Measurements from ENCODE around the gene GNG13.
"Not testable (repeated sequence)": the region's sequence is repeated elsewhere in the genome, so short reads cannot be mapped to it uniquely, and the experiment has no call there.

Gene GNG13

GRCh38 chr16:820748-821147 is 20.2 kb upstream of the GNG13 start:
- Histone ChIP-seq H3K27ac (replicated peaks) (no peak overlapping the region), H3K4me3 (replicated peaks; ENCODE audit: insufficient read depth, low read length) (no peak overlapping the region), H3K27me3 (ENCODE audit: insufficient read depth, poor library complexity, severe bottlenecking) (peaks cover 12% of the 10 kb centered on the region)
- TF ChIP-seq POLR2AphosphoS5 (IDR thresholded peaks at IDR 0.05; ENCODE audit: low read depth) (no peak), REST (IDR thresholded peaks at IDR 0.05; ENCODE audit: insufficient replicate concordance, low read depth) (no peak), GABPA (IDR thresholded peaks at IDR 0.05; ENCODE audit: low read depth) (no peak), SPI1 (IDR thresholded peaks at IDR 0.05; ENCODE audit: borderline replicate concordance, low read depth) (no peak)
- TF ChIP-seq, protein P1, sequence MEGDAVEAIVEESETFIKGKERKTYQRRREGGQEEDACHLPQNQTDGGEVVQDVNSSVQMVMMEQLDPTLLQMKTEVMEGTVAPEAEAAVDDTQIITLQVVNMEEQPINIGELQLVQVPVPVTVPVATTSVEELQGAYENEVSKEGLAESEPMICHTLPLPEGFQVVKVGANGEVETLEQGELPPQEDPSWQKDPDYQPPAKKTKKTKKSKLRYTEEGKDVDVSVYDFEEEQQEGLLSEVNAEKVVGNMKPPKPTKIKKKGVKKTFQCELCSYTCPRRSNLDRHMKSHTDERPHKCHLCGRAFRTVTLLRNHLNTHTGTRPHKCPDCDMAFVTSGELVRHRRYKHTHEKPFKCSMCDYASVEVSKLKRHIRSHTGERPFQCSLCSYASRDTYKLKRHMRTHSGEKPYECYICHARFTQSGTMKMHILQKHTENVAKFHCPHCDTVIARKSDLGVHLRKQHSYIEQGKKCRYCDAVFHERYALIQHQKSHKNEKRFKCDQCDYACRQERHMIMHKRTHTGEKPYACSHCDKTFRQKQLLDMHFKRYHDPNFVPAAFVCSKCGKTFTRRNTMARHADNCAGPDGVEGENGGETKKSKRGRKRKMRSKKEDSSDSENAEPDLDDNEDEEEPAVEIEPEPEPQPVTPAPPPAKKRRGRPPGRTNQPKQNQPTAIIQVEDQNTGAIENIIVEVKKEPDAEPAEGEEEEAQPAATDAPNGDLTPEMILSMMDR (IDR thresholded peaks at IDR 0.05; ENCODE audit: insufficient read depth, low read length) = no peak
- no peak for DNase-seq (ENCODE audit: low read depth in 1 of 2, low spot score in 1 of 2)

DNA sequence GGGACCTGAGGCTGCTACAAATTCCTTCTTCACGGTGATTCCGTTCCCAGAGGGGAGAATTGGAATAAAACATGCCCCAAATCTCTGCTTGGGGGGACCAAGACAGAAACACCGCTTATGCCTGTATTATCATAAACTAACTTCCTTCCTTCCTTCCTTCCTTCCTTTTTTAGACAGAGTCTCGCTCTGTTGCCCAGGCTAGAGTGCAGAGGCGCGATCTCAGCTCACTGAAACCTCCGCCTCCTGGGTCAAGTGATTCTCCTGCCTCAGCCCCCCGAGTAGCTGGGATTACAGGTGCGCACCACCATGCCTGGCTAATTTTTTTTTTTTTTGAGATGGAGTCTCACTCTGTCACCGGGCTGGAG is 19.5 kb upstream of the GNG13 start:
- H3K27ac ChIP-seq (replicated peaks); DNase-seq (ENCODE audit: low read depth in 1 of 2, low spot score in 1 of 2); H3K4me3 ChIP-seq (replicated peaks; ENCODE audit: insufficient read depth, low read length): not testable (repeated sequence)
- H3K27me3 ChIP-seq (ENCODE audit: insufficient read depth, poor library complexity, severe bottlenecking) = peaks cover 12% of the 10 kb centered on the region

GRCh38 chr16:819336-820043 is 19.0 kb upstream of the GNG13 start:
- no peak for DNase-seq (ENCODE audit: low read depth in 1 of 2, low spot score in 1 of 2)
- Histone ChIP-seq H3K4me3 (replicated peaks; ENCODE audit: insufficient read depth, low read length) (no peak overlapping the region), H3K27ac (replicated peaks) (no peak overlapping the region), H3K27me3 (ENCODE audit: insufficient read depth, poor library complexity, severe bottlenecking) (peaks cover 12% of the 10 kb centered on the region)
- TF ChIP-seq, protein P1 (IDR thresholded peaks at IDR 0.05; ENCODE audit: insufficient read depth, low read length) = no peak
- no peak for TF ChIP-seq SPI1 (IDR thresholded peaks at IDR 0.05; ENCODE audit: borderline replicate concordance, low read depth)
- no peak for TF ChIP-seq GABPA (IDR thresholded peaks at IDR 0.05; ENCODE audit: low read depth)
- no peak for TF ChIP-seq POLR2AphosphoS5 (IDR thresholded peaks at IDR 0.05; ENCODE audit: low read depth)
- TF ChIP-seq REST (IDR thresholded peaks at IDR 0.05; ENCODE audit: insufficient replicate concordance, low read depth) = no peak

GRCh38 chr16:818592-818991 is 18.1 kb upstream of the GNG13 start:
- DNase-seq (ENCODE audit: low read depth in 1 of 2, low spot score in 1 of 2) = no peak
- Histone ChIP-seq H3K27me3 (ENCODE audit: insufficient read depth, poor library complexity, severe bottlenecking) (peaks cover 14% of the 10 kb centered on the region), H3K27ac (replicated peaks) (no peak overlapping the region), H3K4me3 (replicated peaks; ENCODE audit: insufficient read depth, low read length) (no peak overlapping the region)
- TF ChIP-seq REST (IDR thresholded peaks at IDR 0.05; ENCODE audit: insufficient replicate concordance, low read depth) (no peak), GABPA (IDR thresholded peaks at IDR 0.05; ENCODE audit: low read depth) (no peak), SPI1 (IDR thresholded peaks at IDR 0.05; ENCODE audit: borderline replicate concordance, low read depth) (no peak)
- TF ChIP-seq, protein P1 (IDR thresholded peaks at IDR 0.05; ENCODE audit: insufficient read depth, low read length) = no peak

Measured in HL-60 (cell line).